Nephron (organoid): ENCODE measurements around the gene PLA2R1.

Experiments
- H3K27ac Mint-ChIP-seq, 3 experiments: 2 replicates each; pipeline ENCODE4 v1.8.0; 2020; ENCODE audit warnings: mixed read lengths in 3 of 3, mild to moderate bottlenecking in 2 of 3, moderate library complexity in 1 of 3
- H3K27me3 Mint-ChIP-seq: 2 replicates; pipeline ENCODE4 v1.8.0; 2021; ENCODE audit warnings: low read depth, mild to moderate bottlenecking, moderate library complexity, mixed read lengths
- H3K36me3 Mint-ChIP-seq: 2 replicates; pipeline ENCODE4 v1.8.0; 2020; ENCODE audit warnings: low read depth, mixed read lengths
- H3K4me1 Mint-ChIP-seq: 2 replicates; pipeline ENCODE4 v1.8.0; 2020; ENCODE audit warnings: mixed read lengths
- H3K4me3 Mint-ChIP-seq, 3 experiments: 2 replicates each; pipeline ENCODE4 v1.8.0; 2020; ENCODE audit warnings: mild to moderate bottlenecking in 3 of 3, mixed read lengths in 3 of 3, moderate library complexity in 2 of 3
- H3K9me3 Mint-ChIP-seq: 2 replicates; pipeline ENCODE4 v1.8.0; 2020; ENCODE audit warnings: mixed read lengths
- CTCF ChIP-seq, 3 experiments: fragments of 200-600 bp; sonication (generic); IDR thresholded peaks; one replicate each; pipeline ENCODE4 v1.5.0; 2021; ENCODE audit warnings: antibody characterized with exemption in 3 of 3; ENCODE audit not compliant: unreplicated experiment in 3 of 3

The PLA2R1 gene

GRCh38 chr2:159897720-159898119 is 164.7 kb downstream of the PLA2R1 start:
- H3K27ac Mint-ChIP-seq = no peak overlapping the region
- peaks cover 18% of the 10 kb centered on the region for H3K27me3 Mint-ChIP-seq
- no peaks in the 10 kb centered on the region for H3K9me3 Mint-ChIP-seq
- peaks cover 11% of the 10 kb centered on the region for H3K4me1 Mint-ChIP-seq
- no peak overlapping the region for H3K4me3 Mint-ChIP-seq
- H3K36me3 Mint-ChIP-seq = no peaks in the 10 kb centered on the region
- TF ChIP-seq CTCF (IDR thresholded peaks at IDR 0.05; ENCODE audit: unreplicated experiment in 3 of 3) = no peak

- peaks cover 12% of the 10 kb centered on the region for H3K27me3 Mint-ChIP-seq
- no peaks in the 10 kb centered on the region for H3K36me3 Mint-ChIP-seq
- no peak overlapping the region for H3K4me3 Mint-ChIP-seq
- peaks cover 16% of the 10 kb centered on the region for H3K4me1 Mint-ChIP-seq
- H3K9me3 Mint-ChIP-seq = no peaks in the 10 kb centered on the region
- H3K27ac Mint-ChIP-seq = no peak overlapping the region
- no peak for TF ChIP-seq CTCF (IDR thresholded peaks at IDR 0.05; ENCODE audit: unreplicated experiment in 3 of 3)
Measured at GRCh38 chr2:159897081-159897480, 165.3 kb downstream of the PLA2R1 start.

GRCh38 chr2:159895258-159896065 is 167.0 kb downstream of the PLA2R1 start:
- Mint-ChIP-seq H3K9me3 (no peaks in the 10 kb centered on the region), H3K4me3 (no peak overlapping the region), H3K36me3 (no peaks in the 10 kb centered on the region), H3K27ac (no peak overlapping the region), H3K4me1 (peaks cover 16% of the 10 kb centered on the region), H3K27me3 (no peaks in the 10 kb centered on the region)
- no peak for TF ChIP-seq CTCF (IDR thresholded peaks at IDR 0.05; ENCODE audit: unreplicated experiment in 3 of 3)

- H3K27ac Mint-ChIP-seq = no peak overlapping the region
- H3K27me3 Mint-ChIP-seq = no peaks in the 10 kb centered on the region
- no peaks in the 10 kb centered on the region for H3K9me3 Mint-ChIP-seq
- H3K4me1 Mint-ChIP-seq = peaks cover 16% of the 10 kb centered on the region
- no peak for TF ChIP-seq CTCF (IDR thresholded peaks at IDR 0.05; ENCODE audit: unreplicated experiment in 3 of 3)
- no peaks in the 10 kb centered on the region for H3K36me3 Mint-ChIP-seq
- no peak overlapping the region for H3K4me3 Mint-ChIP-seq
Measured at GRCh38 chr2:159894145-159894838, 168.1 kb downstream of the PLA2R1 start.

GRCh38 chr2:159892990-159893810 is 169.2 kb downstream of the PLA2R1 start:
- no peaks in the 10 kb centered on the region for H3K27me3 Mint-ChIP-seq
- no peaks in the 10 kb centered on the region for H3K9me3 Mint-ChIP-seq
- peak overlapping the region in 1 of 3 experiments; percentile 83 for H3K27ac Mint-ChIP-seq
- no peak overlapping the region for H3K4me3 Mint-ChIP-seq
- peaks cover 16% of the 10 kb centered on the region for H3K4me1 Mint-ChIP-seq
- H3K36me3 Mint-ChIP-seq = no peaks in the 10 kb centered on the region
- no peak for TF ChIP-seq CTCF (IDR thresholded peaks at IDR 0.05; ENCODE audit: unreplicated experiment in 3 of 3)
